K562 (cell line): ENCODE data around the gene DPH1. TPM values are rescaled to one million over a fixed set of nuclear protein-coding genes. Genes with fewer than 3 reads are reported as not detected.

ENCODE experiments used
- FIP1L1 ChIP-seq: fragments of 200-400 bp; formaldehyde crosslinking; IDR thresholded peaks from 2 replicates; pipeline ENCODE4 v1.6.1; 2018; ENCODE audit warnings: mild to moderate bottlenecking, low read depth, low read length; ENCODE audit not compliant: poor library complexity, severe bottlenecking
- FOXP1 ChIP-seq: sonication (generic); formaldehyde crosslinking; IDR thresholded peaks from 2 replicates; pipeline ENCODE4 v1.8.0; 2022; ENCODE audit warnings: mild to moderate bottlenecking, missing genetic modification reagents
- RUNX1 ChIP-seq: sonication (generic); IDR thresholded peaks from 2 replicates; pipeline ENCODE4 v1.6.1; 2016; ENCODE audit warnings: antibody characterized with exemption, low read depth
- SMAD4 ChIP-seq: fragments of 250-450 bp; sonication (Bioruptor Pico); conservative IDR thresholded peaks from 2 replicates; pipeline ENCODE4 v1.8.0; 2021; ENCODE audit warnings: inconsistent platforms, mild to moderate bottlenecking, moderate library complexity
- STAG1 ChIP-seq: sonication (generic); formaldehyde crosslinking; IDR thresholded peaks from 2 replicates; pipeline ENCODE4 v1.5.0; 2020; ENCODE audit warnings: missing genetic modification reagents, borderline replicate concordance
- TBP ChIP-seq: optimal IDR thresholded peaks from 2 replicates; pipeline ENCODE3; 2011; ENCODE audit warnings: low read depth, low read length, improper control_type of control experiment
- ZNF3 ChIP-seq: fragments of 250-450 bp; sonication (Bioruptor Pico); IDR thresholded peaks from 2 replicates; pipeline ENCODE4 v1.5.0; 2021; ENCODE audit warnings: mild to moderate bottlenecking, moderate library complexity
- ZNF316 ChIP-seq: fragments of 450-650 bp; IDR thresholded peaks from 2 replicates; pipeline ENCODE4 v1.6.1; 2016
- ZSCAN29 ChIP-seq: fragments of 450-650 bp; IDR thresholded peaks from 2 replicates; pipeline ENCODE4 v1.6.1; 2017
- polyA plus RNA-seq, 8 experiments: library from polyadenylated mRNA; depleted of rRNA in 4 of 8; stranded (reverse) in 5 of 8; unstranded in 3 of 8; fragments of >200 nt; fragmentation: Nextera tagmentation in 2 of 8; fragmentation: Illumina TruSeq in 1 of 8; extraction: Ambion mirVana in 2 of 8; extraction: Trizol in 1 of 8; gene quantifications; 2 replicates each; pipeline versions ENCODE4 v1.2.1 to v1.2.3, GENCODE V29; 2011 to 2014; ENCODE audit warnings: inconsistent platforms in 1 of 8, missing spikeins in 1 of 8
- total RNA-seq, 7 experiments: library from RNA; depleted of rRNA in 6 of 7; stranded (reverse); fragments of >200 nt in 6 of 7; fragmentation: Illumina TruSeq in 2 of 7; extraction: Trizol in 2 of 7; gene quantifications; 2 replicates each; pipeline versions ENCODE4 v1.2.1 to v1.2.3, GENCODE V29; 2011 to 2021; ENCODE audit warnings: low replicate concordance in 1 of 7
- TF ChIP-seq, protein P1 (sequence below), 2 experiments: fragments of 450-650 bp; IDR thresholded peaks; 2 replicates each; pipeline ENCODE4 v1.6.1; 2016; ENCODE audit warnings: mild to moderate bottlenecking in 2 of 2, borderline replicate concordance in 1 of 2, low read depth in 1 of 2, moderate library complexity in 1 of 2
- TF ChIP-seq, protein P2 (sequence below), 2 experiments: fragments of 450-650 bp; IDR thresholded peaks; 2 replicates each; pipeline ENCODE4 v1.6.1; 2018; ENCODE audit warnings: mild to moderate bottlenecking in 2 of 2, low read depth in 1 of 2; ENCODE audit not compliant: partially characterized antibody in 2 of 2
- TF ChIP-seq, protein P3 (sequence below): IDR thresholded peaks from 3 replicates; pipeline ENCODE4 v1.6.1; 2011; ENCODE audit warnings: borderline replicate concordance, mild to moderate bottlenecking, moderate library complexity; ENCODE audit not compliant: insufficient read length; ENCODE audit errors: extremely low read depth

The DPH1 gene
- total and polyA plus RNA-seq, 9 of the 15 experiments (the other 6 are each of a cell fraction or from before 2014, with no cell fraction given): 0.42 to 40.6 (median 20.2) TPM

DNA sequence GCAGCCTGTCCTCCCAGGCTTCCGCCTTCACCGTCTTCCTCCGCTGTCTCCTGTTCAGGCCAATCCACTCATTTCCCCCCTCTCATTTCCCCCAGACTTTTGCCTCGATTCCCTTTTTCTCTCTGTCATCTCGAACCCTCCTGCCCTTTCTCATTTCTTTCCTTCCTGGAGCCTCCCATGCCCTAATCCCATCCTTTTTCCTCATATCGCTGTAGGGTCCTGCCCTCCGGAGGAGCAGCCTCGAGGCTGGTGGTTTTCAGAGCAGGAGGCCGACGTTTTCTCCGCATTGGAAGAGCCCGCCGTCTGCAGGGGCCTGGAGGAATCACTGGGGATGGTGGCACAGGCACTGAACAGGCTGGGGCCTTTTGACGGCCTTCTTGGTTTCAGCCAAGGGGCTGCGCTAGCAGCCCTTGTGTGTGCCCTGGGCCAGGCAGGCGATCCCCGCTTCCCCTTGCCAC is 12.5 kb downstream of the DPH1 start (continued):
- TF ChIP-seq, protein P1, sequence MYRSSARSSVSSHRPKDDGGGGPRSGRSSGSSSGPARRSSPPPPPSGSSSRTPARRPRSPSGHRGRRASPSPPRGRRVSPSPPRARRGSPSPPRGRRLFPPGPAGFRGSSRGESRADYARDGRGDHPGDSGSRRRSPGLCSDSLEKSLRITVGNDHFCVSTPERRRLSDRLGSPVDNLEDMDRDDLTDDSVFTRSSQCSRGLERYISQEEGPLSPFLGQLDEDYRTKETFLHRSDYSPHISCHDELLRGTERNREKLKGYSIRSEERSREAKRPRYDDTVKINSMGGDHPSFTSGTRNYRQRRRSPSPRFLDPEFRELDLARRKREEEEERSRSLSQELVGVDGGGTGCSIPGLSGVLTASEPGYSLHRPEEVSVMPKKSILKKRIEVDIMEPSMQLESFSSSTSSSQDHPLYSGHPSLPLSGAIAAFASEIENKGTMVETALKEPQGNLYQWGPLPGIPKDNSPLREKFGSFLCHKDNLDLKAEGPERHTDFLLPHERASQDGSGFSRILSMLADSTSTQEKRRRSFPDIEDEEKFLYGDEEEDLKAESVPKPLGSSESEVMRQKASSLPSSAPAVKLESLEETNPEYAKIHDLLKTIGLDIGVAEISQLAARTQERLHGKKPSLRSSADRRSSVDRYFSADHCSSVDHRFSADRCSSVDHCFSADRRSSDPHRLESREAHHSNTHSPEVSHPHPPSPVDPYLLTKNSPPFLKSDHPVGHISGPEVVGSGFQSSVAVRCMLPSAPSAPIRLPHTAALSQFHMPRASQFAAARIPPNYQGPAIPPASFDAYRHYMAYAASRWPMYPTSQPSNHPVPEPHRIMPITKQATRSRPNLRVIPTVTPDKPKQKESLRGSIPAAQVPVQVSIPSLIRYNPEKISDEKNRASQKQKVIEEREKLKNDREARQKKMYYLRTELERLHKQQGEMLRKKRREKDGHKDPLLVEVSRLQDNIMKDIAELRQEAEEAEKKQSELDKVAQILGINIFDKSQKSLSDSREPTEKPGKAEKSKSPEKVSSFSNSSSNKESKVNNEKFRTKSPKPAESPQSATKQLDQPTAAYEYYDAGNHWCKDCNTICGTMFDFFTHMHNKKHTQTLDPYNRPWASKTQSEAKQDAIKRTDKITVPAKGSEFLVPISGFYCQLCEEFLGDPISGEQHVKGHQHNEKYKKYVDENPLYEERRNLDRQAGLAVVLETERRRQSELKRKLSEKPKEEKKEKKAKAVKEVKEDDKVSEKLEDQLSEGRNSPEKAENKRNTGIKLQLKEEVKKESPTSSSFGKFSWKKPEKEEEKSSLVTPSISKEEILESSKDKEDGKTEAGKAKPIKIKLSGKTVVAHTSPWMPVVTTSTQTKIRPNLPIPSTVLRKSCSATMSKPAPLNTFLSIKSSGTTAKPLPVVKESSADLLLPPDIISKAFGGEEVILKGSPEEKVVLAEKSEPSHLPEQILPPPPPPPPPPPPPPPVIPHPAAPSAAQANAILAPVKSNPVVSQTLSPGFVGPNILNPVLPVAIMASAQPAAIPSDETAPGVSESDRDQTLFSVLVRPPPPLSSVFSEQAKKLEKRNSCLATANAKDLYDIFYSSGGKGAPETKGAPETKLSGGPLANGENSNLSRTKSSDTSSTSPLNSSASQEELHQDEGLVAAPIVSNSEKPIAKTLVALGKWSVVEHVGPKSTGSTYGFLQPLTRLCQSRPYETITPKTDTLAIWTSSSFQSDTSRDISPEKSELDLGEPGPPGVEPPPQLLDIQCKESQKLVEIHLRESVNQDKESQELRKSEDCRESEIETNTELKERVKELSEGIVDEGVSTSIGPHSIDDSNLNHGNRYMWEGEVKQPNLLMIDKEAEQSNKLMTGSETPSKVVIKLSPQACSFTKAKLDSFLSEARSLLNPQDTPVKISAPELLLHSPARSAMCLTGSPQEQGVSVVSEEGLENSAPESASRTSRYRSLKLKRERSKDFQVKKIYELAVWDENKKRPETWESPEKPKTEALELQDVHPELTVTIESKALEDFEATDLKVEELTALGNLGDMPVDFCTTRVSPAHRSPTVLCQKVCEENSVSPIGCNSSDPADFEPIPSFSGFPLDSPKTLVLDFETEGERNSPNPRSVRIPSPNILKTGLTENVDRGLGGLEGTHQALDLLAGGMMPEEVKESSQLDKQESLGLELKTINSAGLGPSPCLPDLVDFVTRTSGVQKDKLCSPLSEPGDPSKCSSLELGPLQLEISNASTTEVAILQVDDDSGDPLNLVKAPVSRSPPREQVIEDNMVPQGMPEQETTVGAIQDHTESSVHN (IDR thresholded peaks at IDR 0.05; ENCODE audit: borderline replicate concordance in 1 of 2, low read depth in 1 of 2): no peak
- TF ChIP-seq FIP1L1 (no peak), SMAD4 (CRISPR knock-in tag) (no peak), TBP (no peak), ZNF316 (peak; percentile 54; the same call in 1 of the 2 replicates), FOXP1 (CRISPR knock-in tag) (no peak; the same call in 1 of the 2 replicates), RUNX1 (no peak), ZSCAN29 (no peak), ZNF3 (CRISPR knock-in tag) (no peak), STAG1 (CRISPR knock-in tag) (no peak)
- TF ChIP-seq, protein P2, sequence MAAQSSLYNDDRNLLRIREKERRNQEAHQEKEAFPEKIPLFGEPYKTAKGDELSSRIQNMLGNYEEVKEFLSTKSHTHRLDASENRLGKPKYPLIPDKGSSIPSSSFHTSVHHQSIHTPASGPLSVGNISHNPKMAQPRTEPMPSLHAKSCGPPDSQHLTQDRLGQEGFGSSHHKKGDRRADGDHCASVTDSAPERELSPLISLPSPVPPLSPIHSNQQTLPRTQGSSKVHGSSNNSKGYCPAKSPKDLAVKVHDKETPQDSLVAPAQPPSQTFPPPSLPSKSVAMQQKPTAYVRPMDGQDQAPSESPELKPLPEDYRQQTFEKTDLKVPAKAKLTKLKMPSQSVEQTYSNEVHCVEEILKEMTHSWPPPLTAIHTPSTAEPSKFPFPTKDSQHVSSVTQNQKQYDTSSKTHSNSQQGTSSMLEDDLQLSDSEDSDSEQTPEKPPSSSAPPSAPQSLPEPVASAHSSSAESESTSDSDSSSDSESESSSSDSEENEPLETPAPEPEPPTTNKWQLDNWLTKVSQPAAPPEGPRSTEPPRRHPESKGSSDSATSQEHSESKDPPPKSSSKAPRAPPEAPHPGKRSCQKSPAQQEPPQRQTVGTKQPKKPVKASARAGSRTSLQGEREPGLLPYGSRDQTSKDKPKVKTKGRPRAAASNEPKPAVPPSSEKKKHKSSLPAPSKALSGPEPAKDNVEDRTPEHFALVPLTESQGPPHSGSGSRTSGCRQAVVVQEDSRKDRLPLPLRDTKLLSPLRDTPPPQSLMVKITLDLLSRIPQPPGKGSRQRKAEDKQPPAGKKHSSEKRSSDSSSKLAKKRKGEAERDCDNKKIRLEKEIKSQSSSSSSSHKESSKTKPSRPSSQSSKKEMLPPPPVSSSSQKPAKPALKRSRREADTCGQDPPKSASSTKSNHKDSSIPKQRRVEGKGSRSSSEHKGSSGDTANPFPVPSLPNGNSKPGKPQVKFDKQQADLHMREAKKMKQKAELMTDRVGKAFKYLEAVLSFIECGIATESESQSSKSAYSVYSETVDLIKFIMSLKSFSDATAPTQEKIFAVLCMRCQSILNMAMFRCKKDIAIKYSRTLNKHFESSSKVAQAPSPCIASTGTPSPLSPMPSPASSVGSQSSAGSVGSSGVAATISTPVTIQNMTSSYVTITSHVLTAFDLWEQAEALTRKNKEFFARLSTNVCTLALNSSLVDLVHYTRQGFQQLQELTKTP (IDR thresholded peaks at IDR 0.05; ENCODE audit: low read depth in 1 of 2, partially characterized antibody in 2 of 2): peak in 1 of 2 experiments; percentile 43
- TF ChIP-seq, protein P3, sequence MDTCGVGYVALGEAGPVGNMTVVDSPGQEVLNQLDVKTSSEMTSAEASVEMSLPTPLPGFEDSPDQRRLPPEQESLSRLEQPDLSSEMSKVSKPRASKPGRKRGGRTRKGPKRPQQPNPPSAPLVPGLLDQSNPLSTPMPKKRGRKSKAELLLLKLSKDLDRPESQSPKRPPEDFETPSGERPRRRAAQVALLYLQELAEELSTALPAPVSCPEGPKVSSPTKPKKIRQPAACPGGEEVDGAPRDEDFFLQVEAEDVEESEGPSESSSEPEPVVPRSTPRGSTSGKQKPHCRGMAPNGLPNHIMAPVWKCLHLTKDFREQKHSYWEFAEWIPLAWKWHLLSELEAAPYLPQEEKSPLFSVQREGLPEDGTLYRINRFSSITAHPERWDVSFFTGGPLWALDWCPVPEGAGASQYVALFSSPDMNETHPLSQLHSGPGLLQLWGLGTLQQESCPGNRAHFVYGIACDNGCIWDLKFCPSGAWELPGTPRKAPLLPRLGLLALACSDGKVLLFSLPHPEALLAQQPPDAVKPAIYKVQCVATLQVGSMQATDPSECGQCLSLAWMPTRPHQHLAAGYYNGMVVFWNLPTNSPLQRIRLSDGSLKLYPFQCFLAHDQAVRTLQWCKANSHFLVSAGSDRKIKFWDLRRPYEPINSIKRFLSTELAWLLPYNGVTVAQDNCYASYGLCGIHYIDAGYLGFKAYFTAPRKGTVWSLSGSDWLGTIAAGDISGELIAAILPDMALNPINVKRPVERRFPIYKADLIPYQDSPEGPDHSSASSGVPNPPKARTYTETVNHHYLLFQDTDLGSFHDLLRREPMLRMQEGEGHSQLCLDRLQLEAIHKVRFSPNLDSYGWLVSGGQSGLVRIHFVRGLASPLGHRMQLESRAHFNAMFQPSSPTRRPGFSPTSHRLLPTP: no peak
